Psoas muscle (tissue), 8 donors: Measurements from ENCODE around the gene FAM184A. TPM values are rescaled to one million over a fixed set of nuclear protein-coding genes. Genes with fewer than 3 reads are reported as not detected.
A peak's percentile ranks its signal among the peaks of the same experiment; 100 is the strongest.
"Not testable (repeated sequence)": the region's sequence is repeated elsewhere in the genome, so short reads cannot be mapped to it uniquely, and the experiment has no call there.

Source experiments
- ATAC-seq, 4 donors: fragments of 200-7000 bp; cut with Tn5 transposase; one replicate each; pipeline ENCODE4 v1.9.1; 2020; ENCODE audit warnings: moderate library complexity in 3 of 4, mild to moderate bottlenecking in 2 of 4
- DNase-seq, 2 donors: peaks; one replicate each; pipeline ENCODE4 v3.0.0-alpha.2; 2020
- H3K27ac ChIP-seq: fragments of 200-600 bp; one replicate; pipeline ENCODE4 v1.8.0; 2022
- H3K27me3 ChIP-seq, 3 donors: fragments of 200-600 bp in 1 of 3; one replicate each; pipeline versions ENCODE4 v1.6.1 to v1.8.0; 2013 to 2022; ENCODE audit warnings: low read length in 2 of 3, mild to moderate bottlenecking in 2 of 3, moderate library complexity in 1 of 3; ENCODE audit not compliant: insufficient read depth in 3 of 3
- H3K36me3 ChIP-seq, 2 donors: fragments of 200-600 bp in 1 of 2; one replicate each; pipeline versions ENCODE4 v1.6.1 to v1.8.0; 2013 to 2022; ENCODE audit warnings: low read depth in 1 of 2, mild to moderate bottlenecking in 1 of 2, moderate library complexity in 1 of 2; ENCODE audit not compliant: insufficient read depth in 1 of 2
- H3K4me1 ChIP-seq: fragments of 200-600 bp; one replicate; pipeline ENCODE4 v1.8.0; 2022
- H3K4me3 ChIP-seq: fragments of 200-600 bp; one replicate; pipeline ENCODE4 v1.8.0; 2022; ENCODE audit warnings: mild to moderate bottlenecking
- H3K9me3 ChIP-seq: fragments of 200-600 bp; one replicate; pipeline ENCODE4 v1.8.0; 2022
- CTCF ChIP-seq: fragments of 200-600 bp; IDR thresholded peaks from one replicate; pipeline ENCODE4 v1.8.0; 2022; ENCODE audit warnings: antibody characterized with exemption
- WGBS, 3 donors: extraction: QIAGEN DNeasy Blood & Tissue Kit; methylation state at CpG; one replicate each; pipeline versions ENCODE4 v1.1.6 to v1.1.7; 2013; 5-methylcytosine and 5-hydroxymethylcytosine counted together
- intact Hi-C, 2 donors: fragments of 100-400 bp; cut with DNase I; formaldehyde crosslinking; loops; one replicate each; pipeline versions ENCODE4 v1.11.0 to v1.14.2; 2022
- polyA plus RNA-seq, 3 donors: library from polyadenylated mRNA; stranded (reverse); fragments of 200-250 nt; gene quantifications; one replicate each; pipeline ENCODE4 v1.2.3, GENCODE V29; 2013
- total RNA-seq, 4 donors: library from RNA; stranded (reverse); fragmentation: NEBNext Ultra II Directional in 2 of 4; extraction: Animal tissue kit (Norgen Biotek cat#: 25700) in 2 of 4; gene quantifications; one replicate each; pipeline versions ENCODE4 v1.2.1 to v1.2.4, GENCODE V29; 2021 to 2023
- donor health status: healthy with polysubstance abuse.
- donor health status: DM: no; HTN: no; CAD: no; lungs with moderate emphysema.
- donor health status: Bipolar disorder and iron deficiency.
- donor health status: healthy.
- donor health status: DM: yes; HTN: yes; CAD: no.
- donor health status: DM: no; HTN: no; CAD: no.
- donor health status: DM: no; HTN: no; CAD: no.
- donor health status: DM: yes; HTN: yes; CAD: no.

Gene FAM184A
- total and polyA plus RNA-seq, 7 donors: 0.14 to 0.52 (median 0.39) TPM

GRCh38 chr6:119125576-119125975 lies 47.1 kb upstream of the FAM184A start:
- ATAC-seq (no peak), DNase-seq (no peak)
- intact Hi-C loops: no loop called here
- no peaks in the 10 kb centered on the region for H3K27me3 ChIP-seq
- TF ChIP-seq CTCF: no peak
- no peak overlapping the region for H3K4me3 ChIP-seq
- no peaks in the 10 kb centered on the region for H3K9me3 ChIP-seq
- no peaks in the 10 kb centered on the region for H3K36me3 ChIP-seq
- WGBS, 3 donors: 77 to 84% (median 78%) methylated on average over 2 of the region's 2 CpGs
- no peak overlapping the region for H3K27ac ChIP-seq
- H3K4me1 ChIP-seq: peaks cover 4% of the 10 kb centered on the region

DNA sequence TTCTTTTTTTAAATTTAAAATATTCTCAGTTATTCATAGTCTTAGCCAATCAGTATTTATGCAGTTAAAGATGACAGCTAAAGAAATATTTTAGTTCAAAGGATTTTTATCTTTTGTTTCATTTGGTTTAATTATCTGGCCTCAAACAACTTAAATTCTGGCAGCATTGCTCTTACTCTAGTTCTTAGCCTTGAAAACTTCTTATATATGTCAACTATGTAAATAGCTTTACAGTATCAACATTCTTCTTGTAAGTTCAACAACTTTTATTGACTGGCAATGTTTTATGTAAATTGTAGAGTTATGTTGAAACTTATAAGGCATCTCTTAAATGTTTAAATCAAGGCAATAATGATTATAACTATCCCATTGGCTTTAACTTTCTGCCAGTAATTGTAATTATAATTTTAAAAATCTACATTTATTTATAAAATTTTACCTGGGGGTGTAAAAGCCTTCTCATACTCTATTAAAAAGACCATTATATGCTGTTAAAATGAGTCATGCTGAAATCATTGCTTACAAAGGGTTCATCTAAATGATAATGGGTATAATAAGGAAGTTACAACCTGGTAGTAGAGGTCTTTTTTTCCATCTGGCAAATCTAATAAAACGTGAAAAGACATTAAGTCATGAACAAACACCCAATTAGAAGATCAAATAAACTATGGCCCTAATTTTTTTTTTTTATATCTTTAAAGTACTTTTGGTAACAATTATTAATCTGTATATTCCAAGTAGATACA lies 45.8 kb upstream of the FAM184A start:
- TF ChIP-seq CTCF: no peak
- H3K4me3 ChIP-seq: no peak overlapping the region
- 35 to 72% (median 65%) methylated on average over 1 of the region's 1 CpG for WGBS, 3 donors
- H3K4me1 ChIP-seq: no peaks in the 10 kb centered on the region
- intact Hi-C loops: no loop called here
- H3K27me3 ChIP-seq: no peaks in the 10 kb centered on the region
- no peak overlapping the region for H3K27ac ChIP-seq
- ATAC-seq: no peak
- no peaks in the 10 kb centered on the region for H3K9me3 ChIP-seq
- H3K36me3 ChIP-seq: no peaks in the 10 kb centered on the region
- DNase-seq: no peak

DNA sequence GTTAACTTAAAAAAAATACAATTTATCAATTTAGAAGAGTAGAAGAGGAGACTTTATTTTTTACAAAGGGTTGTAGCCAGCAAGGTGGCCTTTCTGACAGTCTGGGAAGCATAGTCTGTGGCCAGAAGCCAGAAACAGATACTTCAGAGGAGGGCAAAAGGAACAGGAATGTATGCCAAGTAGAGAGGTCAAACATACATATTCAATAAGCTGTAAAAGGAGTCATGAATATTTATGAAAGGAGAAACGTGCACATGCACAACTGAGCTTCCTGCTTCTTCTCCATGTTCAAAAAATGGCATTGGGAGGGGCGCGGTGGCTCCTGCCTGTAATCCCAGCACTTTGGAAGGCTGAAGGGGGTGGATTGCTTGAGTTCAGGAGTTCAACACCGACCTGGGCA lies 43.9 kb upstream of the FAM184A start:
- intact Hi-C loops: no loop called here
- Histone ChIP-seq H3K9me3 (no peaks in the 10 kb centered on the region), H3K27ac (no peak overlapping the region), H3K27me3 (no peaks in the 10 kb centered on the region), H3K4me1 (no peaks in the 10 kb centered on the region), H3K4me3 (no peak overlapping the region), H3K36me3 (no peaks in the 10 kb centered on the region)
- ATAC-seq (no peak), DNase-seq (no peak)
- WGBS, 3 donors: 79 to 83% (median 80%) methylated on average over 4 of the region's 4 CpGs
- TF ChIP-seq CTCF: no peak

GRCh38 chr6:119121367-119121766 lies 42.9 kb upstream of the FAM184A start:
- no peak overlapping the region for H3K27ac ChIP-seq
- no peak for ATAC-seq
- no peaks in the 10 kb centered on the region for H3K27me3 ChIP-seq
- H3K36me3 ChIP-seq: no peaks in the 10 kb centered on the region
- intact Hi-C loops: no loop called here
- no peaks in the 10 kb centered on the region for H3K4me1 ChIP-seq
- DNase-seq: no peak
- no peak for TF ChIP-seq CTCF
- no peaks in the 10 kb centered on the region for H3K9me3 ChIP-seq
- no peak overlapping the region for H3K4me3 ChIP-seq
- 92 to 95% (median 95%) methylated on average over 4 of the region's 4 CpGs for WGBS, 3 donors

DNA sequence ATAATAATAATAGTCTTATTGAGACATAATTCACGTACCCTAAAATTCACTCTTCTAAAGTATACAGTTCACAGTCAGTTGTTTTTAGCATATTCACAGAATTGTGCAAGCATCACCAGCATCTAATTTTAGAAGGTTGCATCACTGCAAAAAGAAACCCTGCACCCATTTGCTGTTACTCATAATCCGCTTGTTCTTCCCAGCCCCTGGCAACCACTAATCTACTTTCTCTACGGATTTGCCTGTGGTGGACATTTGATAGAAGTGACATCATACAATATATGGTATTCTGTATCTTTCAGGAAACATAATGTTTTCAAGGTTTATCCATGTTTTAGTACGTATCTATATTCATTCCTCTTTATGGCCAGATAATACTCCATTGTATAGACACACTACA lies 41.5 kb upstream of the FAM184A start:
- ATAC-seq: peak in 2 of 4 donors; percentile 47 to 49
- no peak for DNase-seq
- Histone ChIP-seq H3K9me3 (no peaks in the 10 kb centered on the region), H3K27me3 (no peaks in the 10 kb centered on the region), H3K4me1 (no peaks in the 10 kb centered on the region), H3K36me3 (no peaks in the 10 kb centered on the region), H3K27ac (no peak overlapping the region), H3K4me3 (no peak overlapping the region)
- intact Hi-C loops: no loop called here
- 51 to 66% (median 54%) methylated on average over 4 of the region's 4 CpGs for WGBS, 3 donors
- no peak for TF ChIP-seq CTCF

GRCh38 chr6:119119062-119119461 lies 40.6 kb upstream of the FAM184A start:
- H3K27ac ChIP-seq, H3K9me3 ChIP-seq, H3K4me1 ChIP-seq, ATAC-seq, H3K27me3 ChIP-seq, intact Hi-C loops, H3K36me3 ChIP-seq, H3K4me3 ChIP-seq, DNase-seq: not testable (repeated sequence)
- 67 to 71% (median 69%) methylated on average over 13 of the region's 13 CpGs for WGBS, 3 donors
